Spleen (tissue), 7 donors: ENCODE results near the gene EEF2.

Source experiments
- CTCF ChIP-seq, 11 experiments: fragments of 200-600 bp in 7 of 11; fragments of 450-650 bp in 4 of 11; sonication (generic) in 4 of 11; IDR thresholded peaks in 8 of 11; conservative IDR thresholded peaks in 3 of 11; 1 replicate in 7 of 11; 2 replicates in 4 of 11; pipeline versions ENCODE4 v1.4.0 to v1.8.0; 2016 to 2021; ENCODE audit warnings: antibody characterized with exemption in 11 of 11, inconsistent platforms in 4 of 11, mild to moderate bottlenecking in 1 of 11
- POLR2A ChIP-seq, 3 donors: fragments of 450-650 bp; IDR thresholded peaks; one replicate each; pipeline ENCODE4 v1.5.1; 2017; ENCODE audit warnings: antibody characterized with exemption in 3 of 3, mild to moderate bottlenecking in 1 of 3
- POLR2AphosphoS5 ChIP-seq, 3 donors: sonication (generic); formaldehyde crosslinking; IDR thresholded peaks; one replicate each; pipeline ENCODE4 v1.5.1; 2017; ENCODE audit warnings: antibody characterized with exemption in 3 of 3
- donor health status: DM: no; HTN: no; CAD: no; lungs with moderate emphysema.
- donor health status: DM: no; HTN: no; CAD: no.
- donor health status: DM: no; HTN: no; CAD: no.

GRCh38 chr19:4031420-4031819 lies 46.2 kb upstream of the EEF2 start:
- no peak for TF ChIP-seq CTCF (IDR thresholded peaks at IDR 0.05 in 8 of 11, conservative IDR thresholded peaks at IDR 0.05 in 3 of 11)
- peak in 1 of 3 donors; percentile 4 for TF ChIP-seq POLR2AphosphoS5 (IDR thresholded peaks at IDR 0.05)
- TF ChIP-seq POLR2A (IDR thresholded peaks at IDR 0.05) = no peak
